Hepatocyte (in vitro differentiated cells): ENCODE data around the gene PTTG1IP2.

Source experiments
- EZH2 ChIP-seq: fragments of 200-600 bp; sonication (generic); IDR thresholded peaks from 2 replicates; pipeline ENCODE4 v1.6.1; 2016; ENCODE audit warnings: antibody characterized with exemption, mild to moderate bottlenecking, borderline replicate concordance
- TF ChIP-seq, protein P1 (sequence below): fragments of 200-600 bp; sonication (generic); IDR thresholded peaks from 2 replicates; pipeline ENCODE4 v1.5.1; 2016; ENCODE audit warnings: antibody characterized with exemption, mild to moderate bottlenecking; ENCODE audit not compliant: poor library complexity

DNA sequence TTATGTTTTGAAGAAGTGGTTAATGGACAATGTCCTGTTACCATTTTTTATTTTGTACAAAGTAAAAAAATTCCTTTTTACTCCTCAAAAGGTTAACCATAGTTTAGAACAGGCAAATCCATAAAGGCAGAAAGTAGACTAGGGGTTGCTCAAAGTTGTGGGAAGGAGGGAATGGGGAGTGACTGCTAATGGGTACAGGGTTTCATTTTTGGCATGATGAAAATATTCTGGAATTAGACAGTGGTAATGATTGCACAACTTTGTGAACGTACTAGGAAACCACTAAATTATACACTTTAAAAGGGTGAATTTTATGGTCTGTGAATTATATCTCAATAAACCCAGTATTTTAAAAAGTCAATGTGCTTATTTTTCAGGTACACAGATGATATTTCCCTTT lies 91.3 kb downstream of the PTTG1IP2 start:
- TF ChIP-seq, protein P1, sequence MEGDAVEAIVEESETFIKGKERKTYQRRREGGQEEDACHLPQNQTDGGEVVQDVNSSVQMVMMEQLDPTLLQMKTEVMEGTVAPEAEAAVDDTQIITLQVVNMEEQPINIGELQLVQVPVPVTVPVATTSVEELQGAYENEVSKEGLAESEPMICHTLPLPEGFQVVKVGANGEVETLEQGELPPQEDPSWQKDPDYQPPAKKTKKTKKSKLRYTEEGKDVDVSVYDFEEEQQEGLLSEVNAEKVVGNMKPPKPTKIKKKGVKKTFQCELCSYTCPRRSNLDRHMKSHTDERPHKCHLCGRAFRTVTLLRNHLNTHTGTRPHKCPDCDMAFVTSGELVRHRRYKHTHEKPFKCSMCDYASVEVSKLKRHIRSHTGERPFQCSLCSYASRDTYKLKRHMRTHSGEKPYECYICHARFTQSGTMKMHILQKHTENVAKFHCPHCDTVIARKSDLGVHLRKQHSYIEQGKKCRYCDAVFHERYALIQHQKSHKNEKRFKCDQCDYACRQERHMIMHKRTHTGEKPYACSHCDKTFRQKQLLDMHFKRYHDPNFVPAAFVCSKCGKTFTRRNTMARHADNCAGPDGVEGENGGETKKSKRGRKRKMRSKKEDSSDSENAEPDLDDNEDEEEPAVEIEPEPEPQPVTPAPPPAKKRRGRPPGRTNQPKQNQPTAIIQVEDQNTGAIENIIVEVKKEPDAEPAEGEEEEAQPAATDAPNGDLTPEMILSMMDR: no peak
- no peak for TF ChIP-seq EZH2
